ENCODE measurements around the gene BLOC1S6.

Gene BLOC1S6

DNA sequence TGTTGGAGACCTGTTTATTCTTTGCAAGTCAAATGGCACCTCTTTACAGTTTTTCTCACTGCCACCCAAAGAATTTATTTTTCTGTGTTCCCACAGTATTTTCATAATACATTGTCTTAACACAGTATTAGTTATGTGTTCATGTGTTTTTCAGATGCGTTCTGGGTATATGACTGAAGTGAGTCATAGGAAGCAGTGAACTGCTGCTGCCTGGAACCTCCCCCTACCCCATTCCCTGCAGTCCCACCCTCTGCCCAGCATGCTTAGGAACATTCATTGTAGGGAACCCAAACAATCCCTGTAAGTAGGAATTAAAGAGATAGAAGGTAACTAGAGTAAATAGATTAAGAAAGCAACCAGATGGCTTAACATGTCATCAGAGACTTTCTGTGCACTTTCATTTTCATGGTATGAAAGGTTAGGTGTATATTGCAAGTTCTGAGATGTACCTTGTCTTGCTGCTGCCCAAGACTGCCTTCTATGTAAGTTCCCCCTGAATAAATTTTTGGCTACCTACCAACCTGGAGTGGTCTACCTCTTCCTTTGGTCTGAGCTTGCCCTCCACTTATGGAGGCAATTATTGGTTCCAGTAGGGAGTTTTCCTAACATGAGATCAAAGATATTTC, 25.7 kb downstream of the BLOC1S6 start:
- H3K27ac ChIP-seq (ENCODE audit: low read depth in 2 of 2, low read length in 2 of 2): no peak overlapping the region
- no peak overlapping the region for H3K4me3 ChIP-seq (ENCODE audit: low read length in 2 of 2)
- H3K27me3 ChIP-seq (ENCODE audit: control insufficient read depth in 2 of 2, insufficient read depth in 2 of 2, low read length in 2 of 2): no peaks in the 10 kb centered on the region
- H3K9ac ChIP-seq (ENCODE audit: low read depth in 1 of 2, low read length in 2 of 2): no peak overlapping the region
- no peaks in the 10 kb centered on the region for H3K9me3 ChIP-seq (ENCODE audit: control insufficient read depth in 2 of 2, low read length in 2 of 2)
- peaks cover 0 to 10% of the 10 kb centered on the region in 2 donors for H3K4me1 ChIP-seq (ENCODE audit: control insufficient read depth in 2 of 2, insufficient read depth in 2 of 2, low read length in 2 of 2)
- H3K36me3 ChIP-seq (ENCODE audit: control insufficient read depth in 2 of 2, insufficient read depth in 2 of 2, low read length in 2 of 2): peaks cover 2 to 7% of the 10 kb centered on the region in 2 donors

DNA sequence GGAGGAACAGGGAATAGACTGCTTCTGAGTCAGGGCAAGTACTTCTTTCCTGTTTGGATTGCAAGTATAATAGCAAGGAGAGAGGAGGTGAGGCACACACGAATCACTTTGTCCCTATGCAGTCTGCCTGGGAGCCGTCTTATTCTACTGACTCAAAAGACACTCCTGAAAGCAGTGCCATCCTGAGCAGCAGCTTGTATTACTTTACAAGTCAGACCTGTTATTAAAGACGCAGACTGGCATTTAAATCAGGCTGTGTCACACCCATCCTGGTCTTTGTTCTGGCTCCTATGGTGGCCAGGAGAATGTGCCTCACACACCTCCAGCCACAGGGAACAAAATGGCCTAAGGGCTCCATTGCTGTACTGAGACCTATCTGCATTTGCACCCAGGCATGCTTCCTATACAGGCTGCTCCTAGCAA, 29.7 kb downstream of the BLOC1S6 start:
- Histone ChIP-seq H3K27me3 (ENCODE audit: control insufficient read depth in 2 of 2, insufficient read depth in 2 of 2, low read length in 2 of 2) (no peaks in the 10 kb centered on the region), H3K9ac (ENCODE audit: low read depth in 1 of 2, low read length in 2 of 2) (no peak overlapping the region), H3K27ac (ENCODE audit: low read depth in 2 of 2, low read length in 2 of 2) (peak overlapping the region in 1 of 2 donors; percentile 46)

DNA sequence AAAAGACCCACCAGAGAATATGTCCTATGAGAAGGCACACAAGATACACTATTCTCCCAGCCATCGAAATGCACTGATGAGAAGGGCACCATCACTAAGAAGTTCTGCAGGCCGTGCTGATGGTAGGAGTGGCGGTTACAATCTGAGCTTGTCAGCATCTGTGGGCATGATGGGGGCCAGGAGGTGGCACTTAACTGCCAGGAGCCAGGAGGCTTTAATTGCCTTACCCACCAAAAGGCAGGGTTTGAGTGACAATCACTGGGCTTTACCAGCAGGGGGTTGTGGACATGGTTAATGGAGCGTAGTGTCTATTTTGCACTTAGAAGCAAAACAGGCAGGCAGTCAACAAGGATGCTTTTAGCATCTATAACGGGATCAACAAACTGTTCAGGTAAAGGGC, 31.6 kb downstream of the BLOC1S6 start:
- Histone ChIP-seq H3K9ac (ENCODE audit: low read depth in 1 of 2, low read length in 2 of 2) (no peak overlapping the region), H3K4me1 (ENCODE audit: control insufficient read depth in 2 of 2, insufficient read depth in 2 of 2, low read length in 2 of 2) (peaks cover 0 to 10% of the 10 kb centered on the region in 2 donors), H3K4me3 (ENCODE audit: low read length in 2 of 2) (no peak overlapping the region), H3K36me3 (ENCODE audit: control insufficient read depth in 2 of 2, insufficient read depth in 2 of 2, low read length in 2 of 2) (no peaks in the 10 kb centered on the region), H3K27ac (ENCODE audit: low read depth in 2 of 2, low read length in 2 of 2) (no peak overlapping the region), H3K9me3 (ENCODE audit: control insufficient read depth in 2 of 2, low read length in 2 of 2) (no peaks in the 10 kb centered on the region), H3K27me3 (ENCODE audit: control insufficient read depth in 2 of 2, insufficient read depth in 2 of 2, low read length in 2 of 2) (no peaks in the 10 kb centered on the region)

More for the DNA sequence above, 29.7 kb downstream of the BLOC1S6 start:
- Histone ChIP-seq H3K4me3 (ENCODE audit: low read length in 2 of 2) (no peak overlapping the region), H3K9me3 (ENCODE audit: control insufficient read depth in 2 of 2, low read length in 2 of 2) (no peaks in the 10 kb centered on the region), H3K4me1 (ENCODE audit: control insufficient read depth in 2 of 2, insufficient read depth in 2 of 2, low read length in 2 of 2) (peaks cover 0 to 10% of the 10 kb centered on the region in 2 donors), H3K36me3 (ENCODE audit: control insufficient read depth in 2 of 2, insufficient read depth in 2 of 2, low read length in 2 of 2) (no peaks in the 10 kb centered on the region)

DNA sequence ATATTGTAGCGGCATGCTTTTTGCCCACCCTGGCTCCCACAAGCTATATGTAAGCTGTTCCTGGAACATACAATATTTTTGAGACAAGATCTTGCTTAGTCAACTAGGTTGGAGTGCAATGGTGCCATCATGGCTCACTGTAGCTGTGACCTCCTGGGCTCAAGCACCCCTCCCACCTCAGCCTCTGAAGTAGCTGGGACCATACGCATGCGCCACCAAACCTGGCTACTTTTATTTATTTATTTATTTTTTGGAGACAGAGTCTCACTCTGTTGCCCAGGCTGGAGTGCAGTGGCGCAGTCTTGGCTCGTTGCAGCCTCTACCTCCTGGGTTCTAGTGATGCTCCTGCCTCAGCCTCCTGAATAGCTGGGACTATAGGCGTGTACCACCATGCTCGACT, 41.0 kb downstream of the BLOC1S6 start:
- Histone ChIP-seq H3K36me3 (ENCODE audit: control insufficient read depth in 2 of 2, insufficient read depth in 2 of 2, low read length in 2 of 2) (no peaks in the 10 kb centered on the region), H3K27me3 (ENCODE audit: control insufficient read depth in 2 of 2, insufficient read depth in 2 of 2, low read length in 2 of 2) (no peaks in the 10 kb centered on the region), H3K4me1 (ENCODE audit: control insufficient read depth in 2 of 2, insufficient read depth in 2 of 2, low read length in 2 of 2) (peaks cover 4 to 9% of the 10 kb centered on the region in 2 donors), H3K27ac (ENCODE audit: low read depth in 2 of 2, low read length in 2 of 2) (no peak overlapping the region), H3K9ac (ENCODE audit: low read depth in 1 of 2, low read length in 2 of 2) (no peak overlapping the region), H3K4me3 (ENCODE audit: low read length in 2 of 2) (no peak overlapping the region), H3K9me3 (ENCODE audit: control insufficient read depth in 2 of 2, low read length in 2 of 2) (peaks cover 0 to 2% of the 10 kb centered on the region in 2 donors)

DNA sequence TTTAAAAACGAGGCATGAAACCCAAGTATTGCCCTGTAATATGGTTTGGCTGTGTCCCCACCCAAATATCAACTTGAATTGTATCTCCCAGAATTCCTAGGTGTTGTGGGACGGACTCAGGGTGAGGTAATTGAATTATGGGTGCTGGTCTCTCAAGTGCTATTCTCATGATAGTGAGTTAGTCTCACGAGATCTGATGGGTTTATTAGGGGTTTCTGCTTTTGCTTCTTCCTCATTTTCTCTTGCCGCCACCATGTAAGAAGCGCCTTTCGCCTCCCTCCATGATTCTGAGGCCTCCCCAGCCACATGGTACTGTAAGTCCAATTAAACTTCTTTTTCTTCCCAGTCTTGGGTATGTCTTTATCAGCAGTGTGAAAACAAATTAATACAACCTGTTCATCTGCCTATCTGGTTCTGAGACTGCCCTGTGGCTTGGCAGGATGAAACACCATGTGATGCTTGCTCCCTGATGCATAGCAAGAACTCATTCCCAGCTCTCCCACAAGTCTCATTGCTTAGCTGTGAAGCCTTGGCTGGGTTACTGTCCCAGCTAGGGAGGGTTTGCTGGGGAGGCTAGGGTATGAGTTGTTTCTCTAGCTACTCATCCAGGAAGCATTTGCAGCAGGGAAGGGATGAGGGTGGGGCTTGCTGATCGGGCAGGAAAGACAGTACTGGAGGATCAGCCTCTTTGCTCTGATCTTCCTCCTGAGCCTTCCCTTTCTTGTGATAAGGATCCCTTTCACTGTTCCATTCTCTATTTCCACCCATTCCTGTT, 43.9 kb downstream of the BLOC1S6 start:
- no peak overlapping the region for H3K9ac ChIP-seq (ENCODE audit: low read depth in 1 of 2, low read length in 2 of 2)
- no peaks in the 10 kb centered on the region for H3K36me3 ChIP-seq (ENCODE audit: control insufficient read depth in 2 of 2, insufficient read depth in 2 of 2, low read length in 2 of 2)
- H3K9me3 ChIP-seq (ENCODE audit: control insufficient read depth in 2 of 2, low read length in 2 of 2): peaks cover 0 to 2% of the 10 kb centered on the region in 2 donors
- H3K27me3 ChIP-seq (ENCODE audit: control insufficient read depth in 2 of 2, insufficient read depth in 2 of 2, low read length in 2 of 2): no peaks in the 10 kb centered on the region
- H3K4me1 ChIP-seq (ENCODE audit: control insufficient read depth in 2 of 2, insufficient read depth in 2 of 2, low read length in 2 of 2): peaks cover 7 to 11% of the 10 kb centered on the region in 2 donors
- H3K4me3 ChIP-seq (ENCODE audit: low read length in 2 of 2): peak overlapping the region; percentile 53 to 67
- H3K27ac ChIP-seq (ENCODE audit: low read depth in 2 of 2, low read length in 2 of 2): peak overlapping the region; percentile 59 to 64

DNA sequence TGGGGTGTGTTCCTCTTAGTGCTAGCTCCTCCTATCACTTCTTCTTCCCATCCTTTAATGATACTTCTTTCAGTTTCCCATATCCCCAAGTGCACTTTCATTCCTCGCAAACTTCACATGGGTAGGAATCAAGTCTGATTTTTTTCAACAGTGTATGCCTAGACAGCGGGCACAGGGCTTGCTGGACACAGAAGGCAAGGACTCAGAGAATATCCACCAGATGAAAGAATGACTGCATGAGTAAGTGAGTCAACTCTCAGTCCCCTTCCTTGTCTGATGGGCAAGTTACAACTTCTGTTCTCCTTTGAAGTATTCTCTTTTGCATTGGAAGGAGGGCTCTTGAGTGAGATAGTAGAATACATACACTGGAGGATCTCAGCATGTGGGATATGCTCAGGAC, 44.6 kb downstream of the BLOC1S6 start:
- no peaks in the 10 kb centered on the region for H3K27me3 ChIP-seq (ENCODE audit: control insufficient read depth in 2 of 2, insufficient read depth in 2 of 2, low read length in 2 of 2)
- H3K4me1 ChIP-seq (ENCODE audit: control insufficient read depth in 2 of 2, insufficient read depth in 2 of 2, low read length in 2 of 2): peaks cover 11 to 13% of the 10 kb centered on the region in 2 donors
- peaks cover 0 to under 1% of the 10 kb centered on the region in 2 donors for H3K9me3 ChIP-seq (ENCODE audit: control insufficient read depth in 2 of 2, low read length in 2 of 2)
- peak overlapping the region; percentile 53 to 67 for H3K4me3 ChIP-seq (ENCODE audit: low read length in 2 of 2)
- no peaks in the 10 kb centered on the region for H3K36me3 ChIP-seq (ENCODE audit: control insufficient read depth in 2 of 2, insufficient read depth in 2 of 2, low read length in 2 of 2)
- H3K9ac ChIP-seq (ENCODE audit: low read depth in 1 of 2, low read length in 2 of 2): peak overlapping the region in 1 of 2 donors; percentile 56
- peak overlapping the region; percentile 59 to 64 for H3K27ac ChIP-seq (ENCODE audit: low read depth in 2 of 2, low read length in 2 of 2)

DNA sequence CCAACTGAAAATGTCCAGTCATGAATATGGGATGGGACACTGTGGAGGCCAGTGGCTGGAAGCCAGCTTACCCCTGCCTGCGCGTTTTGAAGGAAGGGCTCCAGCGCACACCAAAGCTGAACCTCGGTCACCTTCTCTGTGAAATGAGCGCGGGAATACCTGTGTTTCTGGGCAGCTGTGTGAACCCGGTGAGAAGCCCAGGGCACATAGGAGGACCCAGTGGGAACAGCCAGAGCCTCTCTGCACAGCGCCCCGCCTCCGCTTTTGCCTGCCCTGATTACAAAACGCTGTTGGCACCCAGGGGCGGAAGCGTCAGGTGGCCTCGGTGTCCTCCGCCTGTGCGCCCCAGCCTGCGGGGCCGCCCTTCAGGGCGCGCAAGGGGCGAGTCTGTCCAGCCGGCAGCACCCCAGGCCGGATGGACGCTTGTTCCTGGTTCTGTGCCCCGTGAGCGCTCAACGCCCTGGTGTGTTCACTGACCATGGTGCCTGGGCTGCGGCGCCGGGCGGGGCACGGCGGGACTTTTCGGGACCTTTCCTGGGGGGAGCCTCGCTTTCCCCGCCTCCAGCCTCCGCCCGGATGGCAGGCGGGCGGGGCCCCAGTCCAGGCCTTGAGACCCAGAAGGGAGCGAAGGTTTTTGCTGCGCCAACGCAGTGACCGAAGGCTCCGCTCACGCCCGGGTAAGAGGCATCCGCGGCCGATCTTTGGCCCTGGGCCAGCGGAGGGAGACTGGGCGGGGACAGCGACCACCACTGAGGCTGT, 47.4 kb downstream of the BLOC1S6 start, which contains the start of gene SQOR:
SQOR (plus strand) TSS at position 598 of the 759 bp plus-strand sequence. CDS start 23,895 bp downstream, outside the sequence.
- Histone ChIP-seq H3K27ac (ENCODE audit: low read depth in 2 of 2, low read length in 2 of 2) (peak within 1 kb of the TSS; percentile 95 to 98), H3K36me3 (ENCODE audit: control insufficient read depth in 2 of 2, insufficient read depth in 2 of 2, low read length in 2 of 2) (no peaks in the 10 kb centered on the region), H3K9ac (ENCODE audit: low read depth in 1 of 2, low read length in 2 of 2) (peak within 1 kb of the TSS; percentile 95 to 98), H3K4me1 (ENCODE audit: control insufficient read depth in 2 of 2, insufficient read depth in 2 of 2, low read length in 2 of 2) (peaks cover 34 to 36% of the 10 kb centered on the region in 2 donors), H3K9me3 (ENCODE audit: control insufficient read depth in 2 of 2, low read length in 2 of 2) (no peaks in the 10 kb centered on the region), H3K27me3 (ENCODE audit: control insufficient read depth in 2 of 2, insufficient read depth in 2 of 2, low read length in 2 of 2) (no peaks in the 10 kb centered on the region), H3K4me3 (ENCODE audit: low read length in 2 of 2) (peak within 1 kb of the TSS; percentile 94 to 97)

DNA sequence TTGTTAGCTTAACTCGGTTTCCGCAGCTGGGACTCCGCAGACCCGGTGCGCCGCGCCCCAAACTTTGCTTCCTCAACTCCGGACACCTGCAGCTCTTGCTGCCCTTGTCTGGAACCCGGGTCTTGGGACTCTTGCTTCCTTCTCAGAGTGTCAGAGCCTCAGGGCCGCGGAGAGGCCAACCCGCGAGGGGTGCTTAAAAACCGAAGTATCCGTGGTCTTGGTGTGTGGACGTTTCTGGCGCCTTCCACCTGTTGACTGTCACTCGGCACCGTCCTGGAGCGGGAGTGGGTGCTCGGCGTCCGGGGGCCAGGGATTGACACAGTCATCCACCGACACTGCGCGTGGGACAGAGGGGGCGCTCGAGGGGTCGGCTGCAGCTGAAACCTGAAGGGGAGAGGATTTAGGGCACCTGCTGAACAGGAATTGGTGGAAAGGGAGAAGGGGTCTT, 48.0 kb downstream of the BLOC1S6 start:
- Histone ChIP-seq H3K4me1 (ENCODE audit: control insufficient read depth in 2 of 2, insufficient read depth in 2 of 2, low read length in 2 of 2) (peaks cover 40 to 43% of the 10 kb centered on the region in 2 donors), H3K9ac (ENCODE audit: low read depth in 1 of 2, low read length in 2 of 2) (peak overlapping the region; percentile 95 to 98)

DNA sequence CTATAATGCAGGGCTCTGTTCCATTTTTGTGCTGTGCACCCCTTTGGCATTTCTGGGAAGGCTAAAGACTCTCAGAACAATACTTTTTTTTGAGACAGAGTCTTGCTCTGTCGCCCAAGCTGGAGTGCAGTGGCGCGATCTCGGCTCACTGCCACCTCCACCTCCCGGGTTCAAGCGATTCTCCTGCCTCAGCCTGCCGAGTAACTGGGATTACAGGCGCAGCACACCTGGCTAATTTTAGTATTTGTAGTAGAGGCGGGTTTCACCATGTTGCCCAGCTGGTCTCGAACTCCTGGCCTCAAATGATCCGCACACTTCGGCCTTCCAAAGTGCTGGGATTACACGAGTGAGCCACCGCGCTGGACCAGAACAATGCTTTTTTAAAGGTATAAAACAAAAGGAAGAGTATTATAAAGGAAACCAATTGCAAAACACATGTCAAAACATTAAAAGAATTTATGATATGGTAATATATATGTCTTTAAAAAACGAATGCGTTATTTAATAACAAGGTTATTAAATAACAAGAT, 48.6 kb downstream of the BLOC1S6 start:
- peak overlapping the region; percentile 95 to 98 for H3K9ac ChIP-seq (ENCODE audit: low read depth in 1 of 2, low read length in 2 of 2)
- peaks cover 46 to 49% of the 10 kb centered on the region in 2 donors for H3K4me1 ChIP-seq (ENCODE audit: control insufficient read depth in 2 of 2, insufficient read depth in 2 of 2, low read length in 2 of 2)
- no peaks in the 10 kb centered on the region for H3K9me3 ChIP-seq (ENCODE audit: control insufficient read depth in 2 of 2, low read length in 2 of 2)
- no peaks in the 10 kb centered on the region for H3K27me3 ChIP-seq (ENCODE audit: control insufficient read depth in 2 of 2, insufficient read depth in 2 of 2, low read length in 2 of 2)
- H3K36me3 ChIP-seq (ENCODE audit: control insufficient read depth in 2 of 2, insufficient read depth in 2 of 2, low read length in 2 of 2): no peaks in the 10 kb centered on the region
- H3K4me3 ChIP-seq (ENCODE audit: low read length in 2 of 2): peak overlapping the region; percentile 94 to 97
- peak overlapping the region; percentile 95 to 98 for H3K27ac ChIP-seq (ENCODE audit: low read depth in 2 of 2, low read length in 2 of 2)

More for the DNA sequence above, 48.0 kb downstream of the BLOC1S6 start:
- peak overlapping the region; percentile 94 to 97 for H3K4me3 ChIP-seq (ENCODE audit: low read length in 2 of 2)
- no peaks in the 10 kb centered on the region for H3K27me3 ChIP-seq (ENCODE audit: control insufficient read depth in 2 of 2, insufficient read depth in 2 of 2, low read length in 2 of 2)
- H3K9me3 ChIP-seq (ENCODE audit: control insufficient read depth in 2 of 2, low read length in 2 of 2): no peaks in the 10 kb centered on the region
- H3K36me3 ChIP-seq (ENCODE audit: control insufficient read depth in 2 of 2, insufficient read depth in 2 of 2, low read length in 2 of 2): no peaks in the 10 kb centered on the region
- H3K27ac ChIP-seq (ENCODE audit: low read depth in 2 of 2, low read length in 2 of 2): peak overlapping the region; percentile 95 to 98

Data from mucosa of rectum (tissue), 2 donors.